HEK293 (cell line): ENCODE results near the gene ITSN1.
A peak's percentile ranks its signal among the peaks of the same experiment; 100 is the strongest.

ENCODE experiments used
- PRDM2 ChIP-seq: fragments of 450-650 bp; formaldehyde crosslinking; IDR thresholded peaks from 2 replicates; pipeline ENCODE4 v1.5.1; 2016; ENCODE audit warnings: missing biosample characterization, missing genetic modification characterization, borderline replicate concordance
- RBAK ChIP-seq: fragments of 450-650 bp; formaldehyde crosslinking; IDR thresholded peaks from 2 replicates; pipeline ENCODE4 v1.5.1; 2016; ENCODE audit warnings: missing biosample characterization, missing genetic modification characterization
- REST ChIP-seq: fragments of 450-650 bp; formaldehyde crosslinking; IDR thresholded peaks from 2 replicates; pipeline ENCODE4 v1.5.1; 2016; ENCODE audit warnings: missing biosample characterization, missing genetic modification characterization
- SALL2 ChIP-seq: fragments of 450-650 bp; formaldehyde crosslinking; IDR thresholded peaks from 2 replicates; pipeline ENCODE4 v1.5.0; 2017; ENCODE audit warnings: missing biosample characterization, mild to moderate bottlenecking, missing genetic modification characterization, borderline replicate concordance
- SETDB1 ChIP-seq: IDR thresholded peaks from one replicate; pipeline ENCODE4 v1.6.1; 2017; ENCODE audit warnings: mild to moderate bottlenecking, low read length, moderate library complexity, mixed read lengths; ENCODE audit not compliant: insufficient read length
- TRIM28 ChIP-seq: IDR thresholded peaks from 2 replicates; pipeline ENCODE4 v1.6.1; 2011; ENCODE audit warnings: low read length, control low read depth, borderline replicate concordance
- ZBTB26 ChIP-seq: fragments of 450-650 bp; formaldehyde crosslinking; optimal IDR thresholded peaks from 2 replicates; pipeline ENCODE3; 2016; ENCODE audit warnings: missing biosample characterization, mild to moderate bottlenecking, missing genetic modification characterization
- ZNF239 ChIP-seq: fragments of 450-650 bp; formaldehyde crosslinking; IDR thresholded peaks from 2 replicates; pipeline ENCODE4 v1.5.1; 2016; ENCODE audit warnings: missing biosample characterization, missing genetic modification characterization
- ZNF518A ChIP-seq: fragments of 450-650 bp; formaldehyde crosslinking; conservative IDR thresholded peaks from 2 replicates; pipeline ENCODE4 v1.5.1; 2016; ENCODE audit warnings: low read depth, missing biosample characterization, missing genetic modification characterization
- ZNF548 ChIP-seq: fragments of 450-650 bp; formaldehyde crosslinking; IDR thresholded peaks from 2 replicates; pipeline ENCODE4 v1.5.1; 2016; ENCODE audit warnings: missing biosample characterization, missing genetic modification characterization
- ZNF549 ChIP-seq: fragments of 450-650 bp; IDR thresholded peaks from 2 replicates; pipeline ENCODE4 v1.5.1; 2018; ENCODE audit warnings: missing biosample characterization, missing genetic modification characterization, mild to moderate bottlenecking, inconsistent platforms, moderate library complexity
- ZNF555 ChIP-seq: fragments of 450-650 bp; formaldehyde crosslinking; conservative IDR thresholded peaks from 2 replicates; pipeline ENCODE4 v1.5.1; 2017; ENCODE audit warnings: missing biosample characterization, mild to moderate bottlenecking, missing genetic modification characterization, inconsistent platforms
- ZNF677 ChIP-seq: fragments of 450-650 bp; IDR thresholded peaks from 2 replicates; pipeline ENCODE4 v1.5.0; 2018; ENCODE audit warnings: missing biosample characterization, mild to moderate bottlenecking, missing genetic modification characterization, moderate library complexity
- ZNF692 ChIP-seq: fragments of 450-650 bp; formaldehyde crosslinking; IDR thresholded peaks from 2 replicates; pipeline ENCODE4 v1.5.1; 2016; ENCODE audit warnings: missing biosample characterization, missing genetic modification characterization
- ZNF76 ChIP-seq: fragments of 450-650 bp; formaldehyde crosslinking; IDR thresholded peaks from 2 replicates; pipeline ENCODE4; 2016; ENCODE audit warnings: low read depth, missing biosample characterization, missing genetic modification characterization, borderline replicate concordance
- ZNF843 ChIP-seq: fragments of 450-650 bp; formaldehyde crosslinking; IDR thresholded peaks from 2 replicates; pipeline ENCODE4 v1.5.1; 2016; ENCODE audit warnings: missing biosample characterization, missing genetic modification characterization
- TF ChIP-seq, protein P1 (sequence below): fragments of 450-650 bp; formaldehyde crosslinking; IDR thresholded peaks from 2 replicates; pipeline ENCODE4 v1.5.1; 2016; ENCODE audit warnings: missing biosample characterization, missing genetic modification characterization

Gene ITSN1

DNA sequence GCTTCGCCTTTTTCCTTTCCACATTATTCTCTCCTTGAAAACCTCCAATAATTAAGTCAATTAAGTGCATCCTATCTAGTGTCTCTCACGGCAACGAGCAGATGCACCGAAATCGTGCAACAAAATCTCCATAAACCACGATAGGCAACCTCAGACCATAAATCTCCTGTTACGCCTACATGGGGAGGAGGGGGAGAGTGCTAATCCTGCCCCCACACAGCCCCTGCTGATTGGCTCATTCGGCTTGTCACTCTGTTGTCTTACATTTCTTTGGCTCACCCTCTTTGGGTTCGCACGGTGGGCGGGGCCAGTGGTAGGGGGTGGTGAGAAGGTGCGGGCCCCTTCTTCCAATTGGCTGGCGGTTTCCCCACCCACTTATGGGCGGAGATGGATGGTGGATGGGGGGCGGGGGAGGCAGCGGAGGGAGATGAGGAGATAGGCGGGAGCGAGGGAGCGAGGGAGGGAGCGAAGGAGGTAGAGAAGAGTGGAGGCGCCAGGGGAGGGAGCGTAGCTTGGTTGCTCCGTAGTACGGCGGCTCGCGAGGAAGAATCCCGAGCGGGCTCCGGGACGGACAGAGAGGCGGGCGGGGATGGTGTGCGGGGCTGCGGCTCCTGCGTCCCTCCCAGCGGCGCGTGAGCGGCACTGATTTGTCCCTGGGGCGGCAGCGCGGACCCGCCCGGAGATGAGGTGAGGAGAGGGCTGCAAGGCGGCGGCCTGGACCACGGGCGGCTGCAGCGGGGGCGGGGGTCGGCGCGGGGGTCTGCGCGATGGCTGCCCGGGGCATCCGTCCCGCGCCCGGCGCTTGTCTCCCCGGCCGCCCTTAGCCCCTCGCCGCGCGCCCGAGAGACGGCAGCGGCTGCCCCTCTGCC, at the start of gene ITSN1 (continued):
- TF ChIP-seq ZNF548 (no peak), ZNF239 (tag by site-specific recombination) (no peak), SETDB1 (no peak), SALL2 (no peak), ZNF677 (tag by site-specific recombination) (no peak), ZNF549 (tag by site-specific recombination) (no peak), RBAK (tag by site-specific recombination) (no peak), TRIM28 (no peak), PRDM2 (no peak), ZNF692 (tag by site-specific recombination) (peak; percentile 78; the same call in 1 of the 2 replicates), ZBTB26 (tag by site-specific recombination) (peak; percentile 74), REST (tag by site-specific recombination) (peak; percentile 36; the same call in 1 of the 2 replicates), ZNF76 (tag by site-specific recombination) (peak; percentile 48; the same call in 1 of the 2 replicates), ZNF555 (tag by site-specific recombination) (no peak), ZNF518A (tag by site-specific recombination) (no peak), ZNF843 (tag by site-specific recombination) (no peak)
- TF ChIP-seq, protein P1, sequence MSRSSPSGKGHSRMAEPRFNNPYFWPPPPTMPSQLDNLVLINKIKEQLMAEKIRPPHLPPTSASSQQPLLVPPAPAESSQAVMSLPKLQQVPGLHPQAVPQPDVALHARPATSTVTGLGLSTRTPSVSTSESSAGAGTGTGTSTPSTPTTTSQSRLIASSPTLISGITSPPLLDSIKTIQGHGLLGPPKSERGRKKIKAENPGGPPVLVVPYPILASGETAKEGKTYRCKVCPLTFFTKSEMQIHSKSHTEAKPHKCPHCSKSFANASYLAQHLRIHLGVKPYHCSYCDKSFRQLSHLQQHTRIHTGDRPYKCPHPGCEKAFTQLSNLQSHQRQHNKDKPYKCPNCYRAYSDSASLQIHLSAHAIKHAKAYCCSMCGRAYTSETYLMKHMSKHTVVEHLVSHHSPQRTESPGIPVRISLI (tag by site-specific recombination), result no peak
